NCI-H146 (cell line): ENCODE measurements around the gene MEIKIN.
"Not testable (repeated sequence)": the region's sequence is repeated elsewhere in the genome, so short reads cannot be mapped to it uniquely, and the experiment has no call there.

Source experiments
- DNase-seq: peaks from one replicate; lab custom pipeline; 2025; lab: John Stamatoyannopoulos, UW

The MEIKIN gene

GRCh38 chr5:131810510-131811249, 134.8 kb downstream of the MEIKIN start:
- DNase-seq = no peak

GRCh38 chr5:131796793-131797693, 148.4 kb downstream of the MEIKIN start, which contains the start of gene FNIP1:
FNIP1 (minus strand) TSS chr5:131797017; CDS start chr5:131796921, 96 bp downstream.
- peak; percentile 96 for DNase-seq

- peak; percentile 68 for DNase-seq
Observed at GRCh38 chr5:131795879-131796792, 149.3 kb downstream of the MEIKIN start.

GRCh38 chr5:131795228-131795627, 150.2 kb downstream of the MEIKIN start:
- no peak for DNase-seq

- no peak for DNase-seq
Observed at GRCh38 chr5:131794586-131794985, 150.9 kb downstream of the MEIKIN start.

- no peak for DNase-seq
Observed at GRCh38 chr5:131792896-131793295, 152.6 kb downstream of the MEIKIN start.

- no peak for DNase-seq
Observed at GRCh38 chr5:131791866-131792265, 153.6 kb downstream of the MEIKIN start.

- no peak for DNase-seq
Observed at GRCh38 chr5:131790550-131790949, 154.9 kb downstream of the MEIKIN start.

- no peak for DNase-seq
Observed at GRCh38 chr5:131789765-131790164, 155.7 kb downstream of the MEIKIN start.

- DNase-seq = no peak
Observed at GRCh38 chr5:131787736-131788135, 157.7 kb downstream of the MEIKIN start.

GRCh38 chr5:131786900-131787692, 158.4 kb downstream of the MEIKIN start:
- DNase-seq = no peak

- DNase-seq = no peak
Observed at GRCh38 chr5:131786036-131786435, 159.4 kb downstream of the MEIKIN start.

- DNase-seq = no peak
Observed at GRCh38 chr5:131783874-131784273, 161.6 kb downstream of the MEIKIN start.

- DNase-seq = no peak
Observed at GRCh38 chr5:131783357-131783756, 162.1 kb downstream of the MEIKIN start.

- no peak for DNase-seq
Observed at GRCh38 chr5:131782717-131783116, 162.7 kb downstream of the MEIKIN start.

GRCh38 chr5:131778141-131778540, 167.3 kb downstream of the MEIKIN start:
- DNase-seq = not testable (repeated sequence)

GRCh38 chr5:131776450-131776849, 169.0 kb downstream of the MEIKIN start:
- no peak for DNase-seq

GRCh38 chr5:131774652-131775367, 170.7 kb downstream of the MEIKIN start:
- DNase-seq = no peak

- no peak for DNase-seq
Observed at GRCh38 chr5:131773805-131774204, 171.7 kb downstream of the MEIKIN start.

- DNase-seq = no peak
Observed at GRCh38 chr5:131771692-131772091, 173.8 kb downstream of the MEIKIN start.
